Mesothelial cell of epicardium (in vitro differentiated cells): Measurements from ENCODE around the gene PHLDB3. TPM values are rescaled to one million over a fixed set of nuclear protein-coding genes. Genes with fewer than 3 reads are reported as not detected.
"Not testable (repeated sequence)": the region's sequence is repeated elsewhere in the genome, so short reads cannot be mapped to it uniquely, and the experiment has no call there.

ENCODE experiments used
- DNase-seq, 2 experiments: peaks; one replicate each; pipeline ENCODE4 v3.0.0; 2021; ENCODE audit warnings: low spot score in 2 of 2; ENCODE audit not compliant: unreplicated experiment in 2 of 2
- H3K27ac Mint-ChIP-seq: 2 replicates; pipeline ENCODE4 v1.8.0; 2021; ENCODE audit warnings: mixed read lengths
- H3K27me3 Mint-ChIP-seq: 2 replicates; pipeline ENCODE4 v1.8.0; 2021; ENCODE audit warnings: low read depth, mixed read lengths
- H3K36me3 Mint-ChIP-seq: 2 replicates; pipeline ENCODE4 v1.8.0; 2021; ENCODE audit warnings: mixed read lengths
- H3K4me1 Mint-ChIP-seq: 2 replicates; pipeline ENCODE4 v1.8.0; 2021; ENCODE audit warnings: mixed read lengths
- H3K4me3 Mint-ChIP-seq: 2 replicates; pipeline ENCODE4 v1.8.0; 2021; ENCODE audit warnings: mild to moderate bottlenecking, moderate library complexity, mixed read lengths
- H3K9me3 Mint-ChIP-seq: 2 replicates; pipeline ENCODE4 v1.8.0; 2021; ENCODE audit warnings: mixed read lengths
- total RNA-seq: library from RNA; stranded (reverse); gene quantifications from 3 replicates; pipeline ENCODE4 v1.2.1, GENCODE V29; 2021
- TF ChIP-seq, protein P1 (sequence below): fragments of 200-600 bp; sonication (generic); IDR thresholded peaks from one replicate; pipeline ENCODE4 v1.5.0; 2021; ENCODE audit warnings: antibody characterized with exemption; ENCODE audit not compliant: unreplicated experiment

PHLDB3 gene
- total RNA-seq, 1 donor from 2014 or later = 31.4 TPM

DNA sequence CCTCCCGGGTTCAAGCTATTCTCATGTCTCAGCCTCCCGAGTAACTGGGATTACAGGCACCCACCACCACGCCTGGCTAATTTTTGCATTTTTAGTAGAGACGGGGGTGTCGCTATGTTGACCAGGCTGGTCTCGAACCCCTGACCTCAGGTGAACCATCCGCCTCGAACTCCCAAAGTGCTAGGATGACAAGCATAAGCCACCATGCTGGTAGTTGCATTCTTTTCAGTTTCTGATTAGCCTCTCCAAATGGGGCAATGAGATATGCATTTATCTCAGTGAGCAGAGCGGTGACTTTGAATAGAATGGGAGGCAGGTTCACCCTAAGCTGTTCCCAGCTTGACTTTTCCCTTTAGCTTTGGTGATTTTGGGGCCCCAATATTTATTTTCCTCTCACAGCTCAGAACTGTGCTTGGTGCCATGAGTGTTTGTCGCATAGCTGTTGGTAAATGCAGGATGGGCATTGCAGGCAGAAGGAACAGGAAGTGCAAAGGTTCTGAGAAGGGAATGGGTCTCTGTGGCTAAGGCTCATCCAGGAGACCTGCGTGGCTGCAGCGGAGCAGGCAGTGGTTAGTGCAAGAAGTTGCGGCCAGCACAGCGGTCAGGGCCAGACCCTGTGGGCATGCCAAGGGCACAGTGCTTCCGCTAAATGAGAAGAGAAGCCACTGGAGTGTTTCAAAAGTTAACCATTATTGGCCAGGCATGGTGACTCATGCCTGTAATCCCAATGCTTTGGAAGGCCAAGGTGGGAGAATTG, 59.8 kb downstream of the PHLDB3 start:
- no peaks in the 10 kb centered on the region for H3K36me3 Mint-ChIP-seq
- peaks cover 30% of the 10 kb centered on the region for H3K27me3 Mint-ChIP-seq
- H3K9me3 Mint-ChIP-seq = no peaks in the 10 kb centered on the region
- H3K27ac Mint-ChIP-seq = no peak overlapping the region
- no peak overlapping the region for H3K4me3 Mint-ChIP-seq
- H3K4me1 Mint-ChIP-seq = no peaks in the 10 kb centered on the region
- no peak for DNase-seq
- TF ChIP-seq, protein P1, sequence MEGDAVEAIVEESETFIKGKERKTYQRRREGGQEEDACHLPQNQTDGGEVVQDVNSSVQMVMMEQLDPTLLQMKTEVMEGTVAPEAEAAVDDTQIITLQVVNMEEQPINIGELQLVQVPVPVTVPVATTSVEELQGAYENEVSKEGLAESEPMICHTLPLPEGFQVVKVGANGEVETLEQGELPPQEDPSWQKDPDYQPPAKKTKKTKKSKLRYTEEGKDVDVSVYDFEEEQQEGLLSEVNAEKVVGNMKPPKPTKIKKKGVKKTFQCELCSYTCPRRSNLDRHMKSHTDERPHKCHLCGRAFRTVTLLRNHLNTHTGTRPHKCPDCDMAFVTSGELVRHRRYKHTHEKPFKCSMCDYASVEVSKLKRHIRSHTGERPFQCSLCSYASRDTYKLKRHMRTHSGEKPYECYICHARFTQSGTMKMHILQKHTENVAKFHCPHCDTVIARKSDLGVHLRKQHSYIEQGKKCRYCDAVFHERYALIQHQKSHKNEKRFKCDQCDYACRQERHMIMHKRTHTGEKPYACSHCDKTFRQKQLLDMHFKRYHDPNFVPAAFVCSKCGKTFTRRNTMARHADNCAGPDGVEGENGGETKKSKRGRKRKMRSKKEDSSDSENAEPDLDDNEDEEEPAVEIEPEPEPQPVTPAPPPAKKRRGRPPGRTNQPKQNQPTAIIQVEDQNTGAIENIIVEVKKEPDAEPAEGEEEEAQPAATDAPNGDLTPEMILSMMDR = no peak

DNA sequence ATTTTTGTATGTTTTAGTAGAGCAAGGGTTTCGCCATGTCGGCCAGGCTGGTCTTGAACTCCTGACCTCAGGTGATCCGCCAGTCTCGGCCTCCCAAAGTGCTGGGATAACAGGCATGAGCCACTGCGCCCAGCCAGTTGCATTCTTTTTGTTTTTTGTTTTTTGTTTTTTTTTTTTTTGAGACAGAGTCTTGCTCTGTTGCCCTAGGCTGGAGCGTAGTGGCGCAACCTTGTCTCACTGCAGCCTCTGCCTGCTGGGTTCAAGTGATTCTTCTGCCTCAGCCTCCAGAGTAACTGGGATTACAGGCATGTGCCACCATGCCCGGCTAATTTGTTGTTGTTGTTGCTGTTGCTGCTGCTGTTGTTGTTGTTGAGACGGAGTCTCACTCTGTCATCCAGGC, 60.5 kb downstream of the PHLDB3 start:
- DNase-seq, H3K36me3 Mint-ChIP-seq, H3K9me3 Mint-ChIP-seq, H3K27ac Mint-ChIP-seq, H3K4me1 Mint-ChIP-seq, H3K4me3 Mint-ChIP-seq: not testable (repeated sequence)
- H3K27me3 Mint-ChIP-seq = peaks cover 30% of the 10 kb centered on the region

DNA sequence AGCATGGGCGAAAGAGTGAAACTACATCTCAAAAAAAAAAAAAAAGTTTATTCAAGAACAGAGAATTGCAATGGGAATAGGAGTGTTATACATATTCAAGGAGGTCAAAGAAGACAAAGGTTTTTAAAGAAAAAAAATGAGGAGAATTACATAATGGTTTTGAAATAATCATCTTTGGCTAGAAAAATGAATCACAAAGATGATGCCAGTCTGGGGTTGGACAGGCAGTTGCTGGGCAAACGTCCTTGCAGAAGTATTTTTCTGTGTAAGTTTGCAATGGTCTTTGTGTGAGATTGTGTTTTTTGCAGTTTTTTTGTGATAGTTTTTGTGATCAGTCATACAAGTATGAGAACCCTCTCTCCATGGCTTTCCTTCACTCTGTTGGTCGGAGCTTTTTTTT, 62.8 kb downstream of the PHLDB3 start:
- H3K36me3 Mint-ChIP-seq = no peaks in the 10 kb centered on the region
- peaks cover 27% of the 10 kb centered on the region for H3K27me3 Mint-ChIP-seq
- H3K27ac Mint-ChIP-seq = no peak overlapping the region
- H3K9me3 Mint-ChIP-seq = no peaks in the 10 kb centered on the region
- TF ChIP-seq, protein P1 = no peak
- H3K4me3 Mint-ChIP-seq = no peak overlapping the region
- H3K4me1 Mint-ChIP-seq = no peaks in the 10 kb centered on the region
- DNase-seq = no peak

DNA sequence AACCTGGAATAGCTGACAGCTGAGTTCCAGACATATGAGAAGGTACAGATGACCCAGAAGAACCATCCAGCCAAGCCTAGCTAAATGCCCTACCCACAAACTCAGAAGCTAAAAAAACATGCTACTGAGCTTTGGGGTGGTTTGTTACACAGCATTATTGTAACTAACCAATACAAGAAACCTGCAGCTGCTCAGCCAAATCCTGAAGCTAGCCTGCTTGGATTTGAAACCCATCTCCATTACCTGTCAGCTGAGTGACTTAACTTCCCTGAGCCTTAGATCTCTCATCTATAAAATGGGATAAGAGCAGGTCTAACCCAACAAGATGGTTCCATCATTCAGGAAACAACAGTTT, 64.9 kb downstream of the PHLDB3 start:
- Mint-ChIP-seq H3K4me1 (no peaks in the 10 kb centered on the region), H3K27ac (no peak overlapping the region), H3K36me3 (no peaks in the 10 kb centered on the region), H3K27me3 (peaks cover 25% of the 10 kb centered on the region), H3K4me3 (no peak overlapping the region), H3K9me3 (no peaks in the 10 kb centered on the region)
- no peak for DNase-seq
- TF ChIP-seq, protein P1 = no peak

DNA sequence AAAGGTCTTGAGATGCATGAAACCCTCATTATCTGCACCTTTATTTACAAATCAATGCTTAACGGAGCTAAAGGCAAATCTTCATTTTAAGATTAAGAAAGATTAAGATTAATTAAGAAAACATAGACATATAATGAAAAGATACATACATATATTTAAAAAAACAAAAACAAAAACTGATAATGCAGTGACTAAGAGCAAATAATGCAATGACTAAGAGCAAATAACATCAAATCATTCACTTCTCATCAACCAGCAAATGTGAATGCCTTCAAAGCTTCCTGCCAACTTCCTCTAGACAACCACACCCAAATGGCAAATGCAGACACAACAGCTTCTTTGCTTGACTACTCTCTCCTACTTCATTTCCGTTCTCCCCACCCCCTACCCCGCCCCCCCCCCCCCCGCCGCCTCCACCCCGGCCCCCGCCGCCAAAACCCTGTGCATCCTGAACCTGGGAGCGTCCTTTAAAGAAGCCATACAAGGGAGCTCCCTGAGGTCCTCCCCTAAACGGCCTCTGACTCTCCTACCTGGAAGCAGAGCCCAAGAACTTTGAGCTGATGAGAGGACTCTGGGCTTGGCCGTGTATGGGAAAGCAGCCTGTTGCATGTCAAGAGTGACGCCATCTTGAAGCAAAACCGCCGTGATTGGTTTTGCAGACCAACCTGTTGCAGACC, 65.4 kb downstream of the PHLDB3 start:
- no peak for DNase-seq
- no peaks in the 10 kb centered on the region for H3K9me3 Mint-ChIP-seq
- H3K36me3 Mint-ChIP-seq = no peaks in the 10 kb centered on the region
- no peaks in the 10 kb centered on the region for H3K4me1 Mint-ChIP-seq
- H3K4me3 Mint-ChIP-seq = no peak overlapping the region
- H3K27ac Mint-ChIP-seq = no peak overlapping the region
- TF ChIP-seq, protein P1 = no peak
- H3K27me3 Mint-ChIP-seq = peaks cover 23% of the 10 kb centered on the region

DNA sequence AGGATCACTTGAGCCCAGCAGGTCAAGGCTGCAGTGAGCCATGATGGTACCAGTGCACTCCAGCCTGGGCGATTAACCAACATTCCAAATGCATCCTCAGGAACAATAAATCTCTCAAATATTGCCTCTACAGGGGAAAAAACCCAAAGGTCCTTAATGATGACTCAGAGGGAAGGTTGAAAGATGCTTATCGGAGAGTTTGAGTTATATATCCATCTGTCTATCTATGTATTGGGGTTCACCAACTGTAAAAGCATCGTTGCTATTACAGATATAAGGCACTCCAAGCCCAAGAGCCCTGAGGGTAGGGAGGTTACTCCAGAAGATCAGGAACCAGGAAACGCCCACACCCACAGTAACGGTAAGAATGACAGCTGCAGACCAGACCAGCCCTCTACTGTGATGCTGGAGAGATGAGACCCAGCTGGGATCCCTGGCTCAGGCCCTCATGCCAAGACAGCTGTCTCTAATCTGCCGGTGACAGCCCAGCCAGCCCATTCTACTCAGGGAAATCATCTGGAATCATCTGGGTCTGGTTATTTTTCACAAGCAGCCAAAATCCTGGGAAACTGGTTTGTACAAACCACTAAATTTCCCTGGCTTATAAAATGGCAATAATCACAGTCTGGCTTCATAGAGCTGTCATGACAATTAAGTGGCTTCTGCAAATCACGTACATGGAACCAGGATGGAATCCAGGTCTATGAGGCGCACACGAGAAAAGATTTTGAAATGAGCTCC, 66.1 kb downstream of the PHLDB3 start:
- no peaks in the 10 kb centered on the region for H3K36me3 Mint-ChIP-seq
- no peaks in the 10 kb centered on the region for H3K4me1 Mint-ChIP-seq
- H3K27ac Mint-ChIP-seq = no peak overlapping the region
- TF ChIP-seq, protein P1 = no peak
- no peak overlapping the region for H3K4me3 Mint-ChIP-seq
- no peaks in the 10 kb centered on the region for H3K9me3 Mint-ChIP-seq
- DNase-seq = no peak
- peaks cover 21% of the 10 kb centered on the region for H3K27me3 Mint-ChIP-seq
